Trophoblast cell (in vitro differentiated cells and primary cell): Measurements from ENCODE around the gene ANKS1B.
"Not testable (repeated sequence)": the region's sequence is repeated elsewhere in the genome, so short reads cannot be mapped to it uniquely, and the experiment has no call there.

Source experiments
- DNase-seq, 2 donors: peaks; one replicate each; pipeline ENCODE4 v3.0.0-alpha.2; 2016
- H2AFZ ChIP-seq: 2 replicates; pipeline ENCODE4 v1.6.1; 2013; ENCODE audit warnings: low read length, moderate library complexity, mild to moderate bottlenecking; ENCODE audit not compliant: insufficient read depth, poor library complexity
- H2AK5ac ChIP-seq: 2 replicates; pipeline ENCODE4 v1.6.1; 2013; ENCODE audit warnings: mild to moderate bottlenecking, low read length
- H2BK120ac ChIP-seq: 2 replicates; pipeline ENCODE4 v1.6.1; 2013; ENCODE audit warnings: low read length, mild to moderate bottlenecking, moderate library complexity; ENCODE audit not compliant: insufficient read depth, poor library complexity
- H2BK12ac ChIP-seq: 2 replicates; pipeline ENCODE4 v1.6.1; 2013; ENCODE audit warnings: mild to moderate bottlenecking, low read length, moderate library complexity
- H2BK5ac ChIP-seq: 2 replicates; pipeline ENCODE4 v1.6.1; 2013; ENCODE audit warnings: low read length, low read depth, moderate library complexity, mild to moderate bottlenecking; ENCODE audit not compliant: poor library complexity
- H3K14ac ChIP-seq: 2 replicates; pipeline ENCODE4 v1.6.1; 2013; ENCODE audit warnings: mild to moderate bottlenecking, low read length
- H3K18ac ChIP-seq: 2 replicates; pipeline ENCODE4 v1.6.1; 2013; ENCODE audit warnings: mild to moderate bottlenecking, low read length
- H3K23ac ChIP-seq: 2 replicates; pipeline ENCODE4 v1.6.1; 2013; ENCODE audit warnings: low read length
- H3K27ac ChIP-seq: 2 replicates; pipeline ENCODE4 v1.5.1; 2013; ENCODE audit warnings: low read depth, mild to moderate bottlenecking, inconsistent platforms, low read length, moderate library complexity
- H3K27me3 ChIP-seq: 2 replicates; pipeline ENCODE4 v1.6.1; 2013; ENCODE audit warnings: inconsistent platforms, mild to moderate bottlenecking, low read length, moderate library complexity; ENCODE audit not compliant: insufficient read depth
- H3K36me3 ChIP-seq, 2 experiments: 1 replicate in 1 of 2; 2 replicates in 1 of 2; pipeline ENCODE4 v1.6.1; 2013; ENCODE audit warnings: low read length in 2 of 2, mild to moderate bottlenecking in 2 of 2, moderate library complexity in 1 of 2; ENCODE audit not compliant: insufficient read depth in 2 of 2, control insufficient read depth in 1 of 2
- H3K4ac ChIP-seq: 2 replicates; pipeline ENCODE4 v1.6.1; 2013; ENCODE audit warnings: low read depth, mild to moderate bottlenecking, low read length, moderate library complexity
- H3K4me1 ChIP-seq, 2 experiments: 1 replicate in 1 of 2; 2 replicates in 1 of 2; pipeline ENCODE4 v1.6.1; 2013; ENCODE audit warnings: low read length in 2 of 2, mild to moderate bottlenecking in 2 of 2, moderate library complexity in 1 of 2; ENCODE audit not compliant: insufficient read depth in 2 of 2, control insufficient read depth in 1 of 2
- H3K4me2 ChIP-seq: 2 replicates; pipeline ENCODE4 v1.6.1; 2013; ENCODE audit warnings: inconsistent platforms, mild to moderate bottlenecking, low read length, moderate library complexity
- H3K4me3 ChIP-seq: 2 replicates; pipeline ENCODE4 v1.5.1; 2013; ENCODE audit warnings: mild to moderate bottlenecking, low read depth, low read length, inconsistent platforms
- H3K79me1 ChIP-seq: one replicate; pipeline ENCODE4 v1.6.1; 2013; ENCODE audit warnings: low read length
- H3K79me2 ChIP-seq: 2 replicates; pipeline ENCODE4 v1.6.1; 2013; ENCODE audit warnings: low read length, mild to moderate bottlenecking; ENCODE audit not compliant: control insufficient read depth, insufficient read depth, poor library complexity
- H3K9ac ChIP-seq: 2 replicates; pipeline ENCODE4 v1.6.1; 2013; ENCODE audit warnings: mild to moderate bottlenecking, low read length
- H3K9me3 ChIP-seq: 2 replicates; pipeline ENCODE4 v1.6.1; 2013; ENCODE audit warnings: low read depth, mild to moderate bottlenecking, control low read depth, inconsistent platforms, low read length; ENCODE audit not compliant: insufficient read depth
- H4K12ac ChIP-seq: 2 replicates; pipeline ENCODE4 v1.6.1; 2013; ENCODE audit warnings: low read depth, mild to moderate bottlenecking, low read length, moderate library complexity
- H4K8ac ChIP-seq: 2 replicates; pipeline ENCODE4 v1.6.1; 2013; ENCODE audit warnings: low read depth, mild to moderate bottlenecking, low read length, moderate library complexity
- H4K91ac ChIP-seq: one replicate; pipeline ENCODE4 v1.6.1; 2013; ENCODE audit warnings: low read depth, mild to moderate bottlenecking, low read length, moderate library complexity
- WGBS: extraction: QIAGEN DNeasy Blood & Tissue Kit; methylation state at CpG from one replicate; pipeline ENCODE4 v1.1.7; 2013; ENCODE audit warnings: missing lambda C conversion rate; ENCODE audit not compliant: insufficient read length, insufficient coverage; ENCODE audit errors: extremely low coverage; 5-methylcytosine and 5-hydroxymethylcytosine counted together

Gene ANKS1B

DNA sequence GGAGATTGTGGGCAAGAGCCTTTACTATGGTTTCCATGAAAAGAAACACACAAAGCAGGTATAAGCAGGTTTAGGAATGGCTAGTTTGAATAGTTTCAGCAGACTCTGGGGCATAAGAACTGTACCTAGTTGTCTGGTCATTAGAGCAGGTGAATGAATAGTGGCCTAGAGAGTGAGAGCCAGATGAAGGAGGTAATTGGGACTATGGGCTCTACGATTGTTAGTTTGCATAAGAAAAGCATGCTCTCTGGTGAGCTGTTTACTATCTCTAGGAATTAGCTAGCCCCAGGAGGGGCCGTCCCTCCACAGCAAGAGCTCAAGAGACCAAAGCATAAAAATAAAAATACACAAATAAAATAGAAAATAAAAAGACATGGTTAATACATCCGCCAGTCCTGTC, 734.6 kb downstream of the ANKS1B start:
- Histone ChIP-seq H3K4me2 (no peak overlapping the region), H2BK120ac (no peak overlapping the region), H3K9me3 (no peaks in the 10 kb centered on the region), H4K91ac (no peak overlapping the region), H3K18ac (no peak overlapping the region), H2AFZ (no peak overlapping the region), H3K4ac (no peak overlapping the region), H2BK5ac (no peak overlapping the region), H2AK5ac (no peak overlapping the region), H3K23ac (no peak overlapping the region), H3K36me3 (no peaks in the 10 kb centered on the region), H3K4me3 (no peak overlapping the region), H4K8ac (no peak overlapping the region), H2BK12ac (no peak overlapping the region), H3K4me1 (no peaks in the 10 kb centered on the region), H3K14ac (no peak overlapping the region), H4K12ac (no peak overlapping the region), H3K27ac (no peak overlapping the region), H3K79me2 (no peaks in the 10 kb centered on the region), H3K27me3 (no peaks in the 10 kb centered on the region), H3K79me1 (no peaks in the 10 kb centered on the region), H3K9ac (no peak overlapping the region)
- no peak for DNase-seq
- WGBS, result no CpG with 5 or more reads among the region's 3 CpGs

DNA sequence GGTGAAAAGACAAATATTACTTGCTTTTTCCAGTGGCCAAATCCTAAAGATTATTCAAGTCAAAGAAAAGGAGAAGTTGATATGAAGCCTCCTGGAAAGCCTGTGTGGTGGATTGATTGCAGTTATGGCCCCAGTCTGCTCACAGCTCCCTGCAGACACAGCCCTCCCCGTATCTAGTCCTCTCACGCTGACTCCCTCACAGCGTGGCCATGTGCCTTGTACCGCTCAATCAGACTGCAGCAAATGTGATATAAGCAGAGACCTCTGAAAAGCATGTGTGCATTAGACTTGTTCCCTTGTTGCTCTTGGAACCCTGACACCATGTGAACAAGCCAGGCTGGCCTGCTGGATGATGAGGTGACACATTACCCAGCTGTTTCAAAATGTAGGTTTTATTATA, 735.2 kb downstream of the ANKS1B start:
- Histone ChIP-seq H3K79me1 (no peaks in the 10 kb centered on the region), H3K4me3 (peak overlapping the region; percentile 47), H2BK12ac (no peak overlapping the region), H3K27me3 (no peaks in the 10 kb centered on the region), H3K4me1 (no peaks in the 10 kb centered on the region), H4K12ac (no peak overlapping the region), H3K4ac (no peak overlapping the region), H2AK5ac (no peak overlapping the region), H3K23ac (no peak overlapping the region), H3K9me3 (no peaks in the 10 kb centered on the region), H2BK5ac (no peak overlapping the region), H4K8ac (no peak overlapping the region), H3K4me2 (no peak overlapping the region), H3K9ac (no peak overlapping the region), H3K36me3 (no peaks in the 10 kb centered on the region), H2BK120ac (no peak overlapping the region), H3K18ac (no peak overlapping the region), H3K14ac (no peak overlapping the region), H3K79me2 (no peaks in the 10 kb centered on the region), H4K91ac (no peak overlapping the region), H2AFZ (no peak overlapping the region), H3K27ac (no peak overlapping the region)
- WGBS, result no CpG with 5 or more reads among the region's 4 CpGs
- no peak for DNase-seq

DNA sequence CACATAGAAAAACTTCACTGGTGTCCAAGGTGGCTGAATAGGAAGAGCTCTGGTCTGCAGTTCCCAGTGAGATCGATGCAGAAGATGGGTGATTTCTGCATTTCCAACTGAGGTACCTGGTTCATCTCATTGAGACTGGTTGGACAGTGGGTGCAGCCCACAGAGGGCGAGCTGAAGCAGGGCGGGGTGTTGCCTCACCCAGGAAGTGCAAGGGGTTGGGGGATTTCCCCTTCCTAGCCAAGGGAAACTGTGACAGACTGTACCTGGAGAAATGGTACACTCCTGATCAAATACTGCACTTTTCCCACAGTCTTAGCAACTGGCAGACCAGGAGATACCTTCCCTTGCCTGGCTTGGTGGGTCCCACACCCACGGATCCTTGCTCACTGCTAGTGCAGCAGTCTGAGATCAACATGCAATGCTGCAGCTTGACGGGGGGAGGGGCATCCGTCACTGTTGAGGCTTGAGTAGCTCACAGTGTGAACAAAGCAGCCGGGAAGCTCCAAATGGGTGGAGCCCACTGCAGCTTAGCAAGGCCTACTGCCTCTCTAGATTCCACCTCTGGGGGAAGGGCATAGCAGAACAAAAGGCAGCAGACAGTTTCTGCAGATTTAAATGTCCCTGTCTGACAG, 746.7 kb downstream of the ANKS1B start:
- H3K4me1 ChIP-seq, H3K9ac ChIP-seq, H3K27ac ChIP-seq, H3K14ac ChIP-seq, H2AFZ ChIP-seq, H3K36me3 ChIP-seq, H3K18ac ChIP-seq, H4K8ac ChIP-seq, H2BK5ac ChIP-seq, H4K12ac ChIP-seq, H3K9me3 ChIP-seq, DNase-seq, H4K91ac ChIP-seq, H3K4me3 ChIP-seq, H2BK12ac ChIP-seq, H3K79me1 ChIP-seq, H3K4ac ChIP-seq, H3K79me2 ChIP-seq, H2BK120ac ChIP-seq, H2AK5ac ChIP-seq, H3K27me3 ChIP-seq, H3K4me2 ChIP-seq, H3K23ac ChIP-seq: not testable (repeated sequence)
- no CpG with 5 or more reads among the region's 7 CpGs for WGBS

DNA sequence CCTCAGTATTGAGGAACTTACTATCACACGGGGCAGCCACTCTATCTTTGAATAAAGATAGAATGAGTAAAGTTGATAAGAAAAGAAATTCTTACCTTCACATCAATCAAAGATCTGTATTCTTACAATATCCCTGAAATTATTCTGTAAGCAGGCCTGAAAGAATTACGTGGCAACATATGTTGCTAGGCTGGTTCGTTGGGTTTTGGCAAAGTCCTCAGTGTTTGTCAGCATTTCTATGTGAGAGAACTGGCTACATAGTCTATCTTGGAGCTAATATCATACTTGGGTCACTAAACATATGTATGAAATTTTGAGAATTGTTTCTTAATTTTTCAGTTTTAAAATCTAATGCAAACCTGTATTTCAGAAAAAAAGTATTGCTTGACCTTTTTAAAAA, 749.4 kb downstream of the ANKS1B start:
- H3K23ac ChIP-seq, result no peak overlapping the region
- no peak overlapping the region for H3K27ac ChIP-seq
- H3K4me3 ChIP-seq, result no peak overlapping the region
- WGBS, result no CpG with 5 or more reads among the region's 3 CpGs
- no peaks in the 10 kb centered on the region for H3K27me3 ChIP-seq
- no peak overlapping the region for H2BK5ac ChIP-seq
- H3K36me3 ChIP-seq, result no peaks in the 10 kb centered on the region
- peak; percentile 21 to 61 for DNase-seq
- H3K4ac ChIP-seq, result no peak overlapping the region
- no peak overlapping the region for H3K9ac ChIP-seq
- H4K8ac ChIP-seq, result no peak overlapping the region
- H3K14ac ChIP-seq, result no peak overlapping the region
- H3K4me2 ChIP-seq, result no peak overlapping the region
- H4K12ac ChIP-seq, result no peak overlapping the region
- no peak overlapping the region for H2BK12ac ChIP-seq
- no peak overlapping the region for H2AFZ ChIP-seq
- H4K91ac ChIP-seq, result no peak overlapping the region
- no peak overlapping the region for H3K18ac ChIP-seq
- H3K79me1 ChIP-seq, result no peaks in the 10 kb centered on the region
- H2BK120ac ChIP-seq, result no peak overlapping the region
- H3K9me3 ChIP-seq, result no peaks in the 10 kb centered on the region
- H3K4me1 ChIP-seq, result no peaks in the 10 kb centered on the region
- H2AK5ac ChIP-seq, result no peak overlapping the region
- no peaks in the 10 kb centered on the region for H3K79me2 ChIP-seq
